Astrocyte of the spinal cord (primary cell): ENCODE data around the gene PRKG1.

Source experiments
- DNase-seq: peaks from one replicate; pipeline ENCODE4 v3.0.0; 2011; ENCODE audit warnings: low read depth, low spot score
- H3K4me3 ChIP-seq: 2 replicates; pipeline ENCODE4 v1.5.1; 2011; ENCODE audit warnings: low read depth, mild to moderate bottlenecking, low read length, moderate library complexity
- in situ Hi-C: cut with HindIII; loops from 2 replicates; pipeline ENCODE4 v1.10.0; 2017; ENCODE audit warnings: low sequenced_read_pairs
- TF ChIP-seq, protein P1 (sequence below): IDR thresholded peaks from 2 replicates; pipeline ENCODE4 v1.5.1; 2012; ENCODE audit warnings: low read depth, mild to moderate bottlenecking, low read length, inconsistent platforms

The PRKG1 gene

DNA sequence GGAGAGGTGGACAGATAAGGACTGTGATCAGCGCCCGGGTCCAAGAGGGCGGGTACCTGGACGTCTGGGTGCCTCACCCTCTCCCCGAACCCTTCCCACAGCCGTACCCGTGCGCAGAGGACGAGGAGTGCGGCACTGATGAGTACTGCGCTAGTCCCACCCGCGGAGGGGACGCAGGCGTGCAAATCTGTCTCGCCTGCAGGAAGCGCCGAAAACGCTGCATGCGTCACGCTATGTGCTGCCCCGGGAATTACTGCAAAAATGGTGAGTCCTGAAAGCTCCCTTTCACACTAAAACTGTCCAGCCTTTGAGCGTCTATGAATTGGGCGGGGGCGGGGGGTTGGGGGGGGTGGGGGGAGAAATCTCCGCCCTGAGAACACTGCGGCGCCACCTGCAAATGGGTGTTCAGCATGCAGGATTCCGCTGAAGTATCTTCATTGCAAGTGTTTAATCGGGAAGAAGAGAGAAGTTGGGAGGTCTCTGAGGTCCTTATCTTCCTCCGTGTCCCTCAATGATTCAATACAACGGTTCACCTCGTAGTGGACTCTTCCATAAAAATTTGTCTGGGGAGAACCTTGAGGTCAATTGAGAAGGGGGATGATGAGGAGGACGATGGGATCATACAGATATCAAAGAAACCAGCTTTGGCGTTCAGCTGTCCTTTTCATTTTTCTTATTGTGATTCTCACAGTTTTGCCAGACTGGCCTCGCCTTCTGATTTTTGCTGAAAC lies 1240.7 kb downstream of the PRKG1 start:
- TF ChIP-seq, protein P1, sequence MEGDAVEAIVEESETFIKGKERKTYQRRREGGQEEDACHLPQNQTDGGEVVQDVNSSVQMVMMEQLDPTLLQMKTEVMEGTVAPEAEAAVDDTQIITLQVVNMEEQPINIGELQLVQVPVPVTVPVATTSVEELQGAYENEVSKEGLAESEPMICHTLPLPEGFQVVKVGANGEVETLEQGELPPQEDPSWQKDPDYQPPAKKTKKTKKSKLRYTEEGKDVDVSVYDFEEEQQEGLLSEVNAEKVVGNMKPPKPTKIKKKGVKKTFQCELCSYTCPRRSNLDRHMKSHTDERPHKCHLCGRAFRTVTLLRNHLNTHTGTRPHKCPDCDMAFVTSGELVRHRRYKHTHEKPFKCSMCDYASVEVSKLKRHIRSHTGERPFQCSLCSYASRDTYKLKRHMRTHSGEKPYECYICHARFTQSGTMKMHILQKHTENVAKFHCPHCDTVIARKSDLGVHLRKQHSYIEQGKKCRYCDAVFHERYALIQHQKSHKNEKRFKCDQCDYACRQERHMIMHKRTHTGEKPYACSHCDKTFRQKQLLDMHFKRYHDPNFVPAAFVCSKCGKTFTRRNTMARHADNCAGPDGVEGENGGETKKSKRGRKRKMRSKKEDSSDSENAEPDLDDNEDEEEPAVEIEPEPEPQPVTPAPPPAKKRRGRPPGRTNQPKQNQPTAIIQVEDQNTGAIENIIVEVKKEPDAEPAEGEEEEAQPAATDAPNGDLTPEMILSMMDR: no peak
- peak; percentile 54 for DNase-seq
- H3K4me3 ChIP-seq: peak overlapping the region; percentile 79
- in situ Hi-C loops: no loop called here

- DNase-seq: no peak
- in situ Hi-C loops: no loop called here
- TF ChIP-seq, protein P1: no peak
- H3K4me3 ChIP-seq: peak overlapping the region; percentile 79
Observed at GRCh38 chr10:52316001-52316400, 1241.7 kb downstream of the PRKG1 start.

DNA sequence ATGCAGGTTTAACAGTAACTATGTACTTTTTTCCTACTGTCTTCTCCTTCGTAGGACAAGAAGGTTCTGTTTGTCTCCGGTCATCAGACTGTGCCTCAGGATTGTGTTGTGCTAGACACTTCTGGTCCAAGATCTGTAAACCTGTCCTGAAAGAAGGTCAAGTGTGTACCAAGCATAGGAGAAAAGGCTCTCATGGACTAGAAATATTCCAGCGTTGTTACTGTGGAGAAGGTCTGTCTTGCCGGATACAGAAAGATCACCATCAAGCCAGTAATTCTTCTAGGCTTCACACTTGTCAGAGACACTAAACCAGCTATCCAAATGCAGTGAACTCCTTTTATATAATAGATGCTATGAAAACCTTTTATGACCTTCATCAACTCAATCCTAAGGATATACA lies 1242.2 kb downstream of the PRKG1 start:
- peak overlapping the region; percentile 79 for H3K4me3 ChIP-seq
- TF ChIP-seq, protein P1: no peak
- in situ Hi-C loops: no loop called here
- no peak for DNase-seq

DNA sequence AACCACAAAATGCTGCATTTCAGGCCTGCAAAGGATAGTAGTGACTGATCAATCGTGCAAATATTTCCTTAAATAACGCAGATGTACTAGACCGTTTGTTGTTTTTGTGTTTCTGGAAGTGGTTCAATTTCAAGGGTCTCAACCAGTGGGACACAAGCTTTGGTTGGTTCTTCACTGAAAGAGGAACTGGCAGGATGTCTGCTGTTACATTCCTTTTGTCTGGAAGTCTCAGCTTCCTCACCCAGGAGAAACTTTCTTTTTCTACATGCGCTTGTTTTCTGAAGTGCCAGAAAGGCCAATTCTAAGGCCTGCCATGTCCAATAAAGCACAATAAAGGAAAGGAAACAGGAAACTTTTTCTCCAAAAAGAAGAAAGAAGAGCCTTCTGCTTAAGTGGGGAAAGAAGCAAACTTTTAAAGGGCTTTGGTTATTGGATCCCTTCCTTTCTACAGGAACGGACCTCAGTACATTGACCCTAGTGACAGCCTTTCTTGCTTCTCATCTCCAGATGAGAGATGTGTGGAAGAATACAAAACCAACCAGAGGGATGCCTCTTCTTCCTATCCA lies 1243.9 kb downstream of the PRKG1 start:
- H3K4me3 ChIP-seq: no peak overlapping the region
- DNase-seq: peak; percentile 73
- in situ Hi-C loops: no loop called here
- TF ChIP-seq, protein P1: no peak

- TF ChIP-seq, protein P1: no peak
- H3K4me3 ChIP-seq: no peak overlapping the region
- in situ Hi-C loops: no loop called here
- peak; percentile 93 for DNase-seq
Observed at GRCh38 chr10:52318822-52319464, 1244.7 kb downstream of the PRKG1 start.

- TF ChIP-seq, protein P1: no peak
- in situ Hi-C loops: no loop called here
- no peak overlapping the region for H3K4me3 ChIP-seq
- DNase-seq: peak; percentile 54
Observed at GRCh38 chr10:52319926-52320325, 1245.6 kb downstream of the PRKG1 start.
